ENCODE data around the gene MT1HL1.
"Not testable (repeated sequence)": the region's sequence is repeated elsewhere in the genome, so short reads cannot be mapped to it uniquely, and the experiment has no call there.

The MT1HL1 gene

DNA sequence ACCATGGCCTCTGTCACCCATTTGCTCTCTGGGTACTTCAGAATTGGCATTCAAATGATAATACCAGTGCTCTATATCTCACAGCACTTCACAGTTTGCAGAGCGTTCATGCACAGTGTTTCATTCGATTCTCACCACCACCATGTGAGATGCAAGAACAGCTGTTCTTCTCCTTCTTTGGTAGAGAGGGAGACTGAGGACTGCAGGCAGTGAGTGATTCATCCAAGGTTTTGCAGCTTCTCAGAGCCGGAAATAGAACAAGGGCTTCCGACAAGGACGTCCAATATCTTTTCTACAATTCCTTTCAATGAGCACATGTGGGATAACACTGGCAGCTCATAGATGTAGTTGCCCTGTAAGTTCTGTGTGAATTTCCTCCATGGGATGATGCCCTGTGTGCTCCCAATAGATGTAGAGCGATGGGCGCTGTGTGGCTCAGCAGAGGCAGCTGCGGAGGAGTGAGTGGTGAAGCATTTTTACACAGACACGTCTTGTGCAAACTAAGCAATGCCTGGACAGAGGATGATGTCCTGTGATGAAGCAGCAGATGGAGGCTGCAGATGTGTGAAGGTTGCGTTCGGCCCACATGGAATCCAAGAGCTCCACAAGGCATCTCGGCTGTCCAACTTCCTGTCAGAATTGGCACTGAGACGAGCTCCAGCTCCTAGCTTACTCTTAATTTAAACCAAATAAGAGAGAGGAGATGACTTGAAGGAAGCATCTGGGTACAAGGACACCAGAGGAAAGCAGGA lies 24.9 kb downstream of the MT1HL1 start:
- no peak for FAIRE-seq
- no peak for DNase-seq (ENCODE audit: insufficient read length, low spot score)

DNA sequence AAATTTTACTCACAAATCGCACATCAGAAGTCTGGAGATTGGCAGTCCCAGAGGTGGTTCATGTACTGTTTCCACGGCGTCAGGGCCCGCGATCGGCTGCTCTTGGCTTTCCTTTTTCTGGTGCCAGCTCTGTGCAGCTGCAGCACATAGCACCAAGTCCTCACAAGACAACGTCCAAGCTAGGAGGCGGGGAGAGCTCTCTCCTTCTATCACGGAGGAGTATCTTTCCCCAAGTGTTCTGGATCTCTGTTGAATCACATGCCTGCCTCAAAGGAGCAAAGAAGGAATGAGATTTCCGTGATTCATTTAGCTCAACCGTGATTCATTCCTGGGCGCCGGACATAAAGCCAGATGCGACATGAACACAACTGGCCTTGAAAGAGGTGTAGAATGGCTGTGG lies 25.5 kb downstream of the MT1HL1 start:
- DNase-seq (ENCODE audit: insufficient read length, low spot score): no peak
- FAIRE-seq: no peak

DNA sequence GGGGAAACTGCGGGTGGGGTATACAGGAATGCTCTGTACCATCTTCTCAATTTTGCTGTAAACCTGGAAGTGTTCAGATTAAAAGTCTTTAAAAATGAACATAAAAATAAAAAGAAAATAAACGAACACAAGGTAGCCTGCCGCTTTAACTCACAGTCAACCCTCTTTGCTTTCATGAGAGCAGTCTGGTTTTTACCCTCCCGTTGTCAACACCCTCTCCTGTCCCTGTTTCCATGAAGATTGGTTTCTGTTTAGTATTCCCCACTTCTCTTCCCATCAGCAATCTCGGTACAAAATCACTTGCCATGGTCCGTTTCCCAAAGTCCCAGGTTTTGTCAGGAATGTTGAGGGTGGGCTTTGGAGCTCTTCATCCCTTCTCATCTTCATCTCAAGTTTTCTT lies 28.8 kb downstream of the MT1HL1 start:
- no peak for DNase-seq (ENCODE audit: insufficient read length, low spot score)
- FAIRE-seq: no peak

DNA sequence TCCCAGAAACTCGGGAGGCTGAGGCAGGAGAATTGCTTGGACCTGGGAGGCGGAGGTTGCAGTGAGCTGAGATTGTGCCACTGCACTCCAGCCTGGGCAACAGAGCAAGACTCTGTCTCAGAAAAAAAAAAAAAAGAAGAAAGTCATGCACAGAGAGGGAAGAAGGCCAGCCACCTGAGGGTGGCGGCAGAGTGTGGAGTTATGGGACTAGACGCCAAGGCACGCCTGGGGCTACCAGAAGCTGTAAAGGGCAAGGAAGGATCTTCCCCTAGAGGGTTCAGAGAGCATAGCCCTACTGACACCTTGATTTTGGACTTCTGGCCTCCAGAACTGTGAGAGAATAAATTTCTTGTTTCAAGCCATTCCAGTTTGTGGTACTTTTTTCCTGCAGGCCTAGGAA lies 30.2 kb downstream of the MT1HL1 start:
- FAIRE-seq; DNase-seq (ENCODE audit: insufficient read length, low spot score): not testable (repeated sequence)

DNA sequence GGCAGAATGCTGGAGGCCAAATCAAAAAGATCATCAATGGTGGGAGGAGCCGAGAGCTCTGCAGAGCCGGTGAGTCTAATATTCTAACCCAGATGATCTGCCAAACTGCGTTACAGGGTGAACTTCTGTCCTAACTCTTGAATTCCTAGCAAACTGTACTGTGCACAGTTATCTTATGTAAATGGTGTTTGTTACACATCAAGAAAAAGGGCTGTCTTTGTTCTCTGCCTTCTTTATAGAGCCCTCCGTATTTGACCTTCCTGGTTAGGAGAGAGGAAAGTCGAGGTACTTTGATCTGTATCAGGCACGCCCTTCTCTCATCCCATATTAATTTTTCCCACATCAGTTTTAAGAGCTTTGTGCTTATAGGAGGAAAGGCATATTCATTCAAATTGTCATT lies 37.6 kb downstream of the MT1HL1 start:
- no peak for DNase-seq (ENCODE audit: insufficient read length, low spot score)
- FAIRE-seq: no peak

DNA sequence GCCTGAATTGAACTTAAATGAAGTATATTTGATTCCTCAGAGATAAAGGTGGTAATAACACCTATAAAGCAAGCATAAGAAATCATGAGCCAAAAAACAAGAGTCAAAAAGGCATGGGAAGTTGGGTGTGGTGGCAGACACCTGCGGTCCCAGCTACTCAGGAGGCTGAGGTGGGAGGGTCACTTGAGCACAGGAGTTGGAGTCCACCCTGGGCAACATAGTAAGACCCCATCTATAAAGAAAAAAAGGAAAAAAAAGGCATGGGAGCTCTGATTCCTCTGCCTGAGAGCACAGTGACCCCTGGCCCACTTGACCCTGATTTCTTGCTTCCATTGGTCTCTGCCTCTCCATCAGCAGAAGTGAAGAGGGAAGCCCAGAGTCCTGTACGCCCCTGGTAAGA lies 40.3 kb downstream of the MT1HL1 start:
- FAIRE-seq (no peak), DNase-seq (ENCODE audit: insufficient read length, low spot score) (no peak)

DNA sequence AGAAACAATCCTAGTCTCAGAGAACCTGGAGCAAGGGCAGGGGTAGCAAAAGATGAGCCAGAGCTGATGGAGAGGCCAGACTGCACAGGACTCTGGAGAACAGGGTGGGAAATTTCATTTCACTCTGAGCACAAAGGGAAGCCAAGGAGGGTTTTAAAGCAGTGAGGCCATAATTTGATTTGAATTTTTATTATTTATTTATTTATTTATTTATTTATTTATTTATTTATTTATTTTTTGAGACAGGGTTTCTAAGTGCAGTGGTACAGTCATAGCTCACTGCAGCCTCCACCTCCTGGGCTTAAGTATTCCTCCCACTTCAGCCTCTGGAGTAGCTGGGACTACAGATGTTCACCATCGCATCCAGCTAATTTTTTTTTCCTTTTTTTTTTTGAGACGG lies 45.1 kb downstream of the MT1HL1 start:
- DNase-seq (ENCODE audit: insufficient read length, low spot score) (no peak), FAIRE-seq (no peak)

DNA sequence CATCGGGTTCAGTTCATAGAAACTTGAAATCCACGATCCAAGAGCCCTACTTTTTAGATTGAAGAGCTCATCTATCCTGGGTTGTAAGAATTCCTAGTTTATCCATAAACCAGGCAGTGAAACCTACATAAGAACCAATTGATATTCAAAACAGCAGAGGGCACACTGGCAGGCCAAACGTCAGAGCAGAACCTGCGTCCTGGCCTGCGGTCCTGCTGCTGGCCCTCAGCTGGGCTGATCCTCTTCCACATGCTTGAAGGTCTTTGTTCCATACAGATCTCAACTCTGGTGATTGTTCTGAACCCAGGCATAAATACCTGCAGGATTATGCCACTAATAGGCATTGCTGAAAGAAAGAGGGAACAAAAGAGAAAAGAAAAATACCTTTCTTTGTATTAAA lies 47.0 kb downstream of the MT1HL1 start:
- no peak for DNase-seq (ENCODE audit: insufficient read length, low spot score)
- FAIRE-seq: no peak
